Middle frontal gyrus (tissue), 1 donor: Measurements from ENCODE around the gene CNTN1.
A peak's percentile ranks its signal among the peaks of the same experiment; 100 is the strongest.

Source experiments
- DNase-seq: peaks from one replicate; pipeline ENCODE4 v3.0.0-alpha.2; 2015; ENCODE audit warnings: low spot score; ENCODE audit errors: extremely low spot score

The CNTN1 gene

GRCh38 chr12:40834321-40834720 lies 142.1 kb downstream of the CNTN1 start:
- DNase-seq: no peak

- no peak for DNase-seq
These were observed 145.7 kb downstream of the CNTN1 start for GRCh38 chr12:40837891-40838429.

GRCh38 chr12:40843495-40843894 lies 151.3 kb downstream of the CNTN1 start:
- DNase-seq: no peak

- DNase-seq: no peak
These were observed 161.0 kb downstream of the CNTN1 start for GRCh38 chr12:40853221-40853620.

- no peak for DNase-seq
These were observed 162.4 kb downstream of the CNTN1 start for GRCh38 chr12:40854604-40855003.

- DNase-seq: no peak
These were observed 172.7 kb downstream of the CNTN1 start for GRCh38 chr12:40864891-40865290.

GRCh38 chr12:40870981-40871380 lies 178.7 kb downstream of the CNTN1 start:
- no peak for DNase-seq

- no peak for DNase-seq
These were observed 182.6 kb downstream of the CNTN1 start for GRCh38 chr12:40874868-40875267.

GRCh38 chr12:40889329-40889728 lies 197.1 kb downstream of the CNTN1 start:
- DNase-seq: no peak

- no peak for DNase-seq
These were observed 200.3 kb downstream of the CNTN1 start for GRCh38 chr12:40892528-40892927.

- DNase-seq: no peak
These were observed 206.3 kb downstream of the CNTN1 start for GRCh38 chr12:40898505-40898904.

GRCh38 chr12:40903040-40903439 lies 210.8 kb downstream of the CNTN1 start:
- DNase-seq: no peak

GRCh38 chr12:40907115-40907527 lies 214.9 kb downstream of the CNTN1 start:
- DNase-seq: no peak

GRCh38 chr12:40911676-40912075 lies 219.4 kb downstream of the CNTN1 start:
- DNase-seq: no peak

GRCh38 chr12:40915172-40915571 lies 222.9 kb downstream of the CNTN1 start:
- no peak for DNase-seq

GRCh38 chr12:40917561-40917960 lies 225.3 kb downstream of the CNTN1 start:
- DNase-seq: no peak

GRCh38 chr12:40921563-40922163 lies 229.4 kb downstream of the CNTN1 start:
- DNase-seq: no peak

GRCh38 chr12:40937891-40938290 lies 245.7 kb downstream of the CNTN1 start:
- no peak for DNase-seq

GRCh38 chr12:40942326-40942725 lies 250.1 kb downstream of the CNTN1 start:
- no peak for DNase-seq

- DNase-seq: no peak
These were observed 253.5 kb downstream of the CNTN1 start for GRCh38 chr12:40945772-40946171.

GRCh38 chr12:40946612-40947194 lies 254.5 kb downstream of the CNTN1 start:
- DNase-seq: peak; percentile 33

- DNase-seq: no peak
These were observed 255.6 kb downstream of the CNTN1 start for GRCh38 chr12:40947797-40948196.

GRCh38 chr12:40953076-40953475 lies 260.8 kb downstream of the CNTN1 start:
- no peak for DNase-seq
